SH-SY5Y (cell line): ENCODE results near the gene SHISA7.

ENCODE experiments used
- GATA2 ChIP-seq: IDR thresholded peaks from 2 replicates; pipeline ENCODE4 v1.6.1; 2011; ENCODE audit warnings: mild to moderate bottlenecking, low read depth, low read length
- GATA3 ChIP-seq: IDR thresholded peaks from 2 replicates; pipeline ENCODE4 v1.6.1; 2011; ENCODE audit warnings: low read depth, mild to moderate bottlenecking, low read length, moderate library complexity

DNA sequence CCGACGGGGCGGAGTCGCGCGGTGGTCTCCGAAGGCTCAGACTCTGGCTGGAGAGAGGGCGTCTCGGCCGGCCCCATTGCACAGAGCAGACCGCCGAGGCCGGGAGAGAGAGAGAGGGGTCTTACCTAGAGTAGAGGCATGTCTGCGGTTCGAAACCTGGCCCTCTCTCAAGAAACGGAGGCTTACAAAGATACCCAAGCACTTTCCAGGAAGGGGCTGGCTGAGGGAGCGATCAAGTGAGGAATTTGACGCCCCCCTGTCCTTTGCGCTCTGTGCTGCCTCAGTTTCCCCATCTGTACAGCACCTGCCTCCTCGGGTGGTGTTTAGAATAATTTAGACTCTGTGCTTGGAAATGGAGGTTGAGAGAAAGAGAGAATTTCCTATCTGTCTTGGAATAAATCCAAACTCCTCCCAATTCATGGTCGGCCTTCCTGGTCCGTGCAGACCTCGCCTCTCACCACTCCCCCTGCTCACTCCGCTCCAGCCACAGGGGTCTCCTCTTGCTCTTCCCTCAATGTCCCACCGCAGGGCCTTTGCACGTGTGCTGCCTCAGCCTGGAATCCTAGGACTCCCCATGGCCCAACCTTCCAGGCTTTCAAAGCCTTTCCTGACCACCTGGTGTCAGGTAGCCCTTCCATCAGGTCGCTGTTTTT is 19.0 kb upstream of the SHISA7 start:
- TF ChIP-seq GATA2 = no peak
- no peak for TF ChIP-seq GATA3
